HepG2 (cell line): Measurements from ENCODE around the gene GNRH2. TPM values are rescaled to one million over a fixed set of nuclear protein-coding genes. Genes with fewer than 3 reads are reported as not detected.
A peak's percentile ranks its signal among the peaks of the same experiment; 100 is the strongest.

Experiments used
- ATAC-seq: fragments of 200-7000 bp; cut with Tn5 transposase; 3 replicates; pipeline ENCODE4 v1.9.1; 2020; ENCODE audit warnings: mild to moderate bottlenecking, moderate library complexity
- Bru-seq: library from RNA; stranded (reverse); fragments of 400-500 nt; gene quantifications from one replicate; lab custom pipeline; 2021; lab: Mats Ljungman, UMichigan
- BruChase-seq, 2 experiments: library from RNA; stranded (reverse); fragments of 400-500 nt; gene quantifications; one replicate each; lab custom pipeline; 2021; lab: Mats Ljungman, UMichigan
- BruUV-seq: library from RNA; stranded (reverse); fragments of 400-500 nt; replicated peaks from 2 replicates; lab custom pipeline; 2021; lab: Mats Ljungman, UMichigan
- CTCF ChIA-PET: fragments of 300-600 bp; formaldehyde crosslinking; extraction: SDS; loops from one replicate; lab custom pipeline; 2021; ENCODE audit warnings: low total read pairs, inconsistent platforms, low intra/inter-chr PET ratio; lab: Yijun Ruan, JAX
- POLR2A ChIA-PET: fragments of 350-600 bp; sonication (Branson Sonifier 250); formaldehyde crosslinking; loops from one replicate; lab custom pipeline; 2020; ENCODE audit warnings: antibody characterized with exemption, inconsistent platforms; lab: Yijun Ruan, JAX
- DNase-seq: peaks from one replicate; pipeline ENCODE4 v3.0.0-alpha.2; 2015; ENCODE audit warnings: low spot score
- FAIRE-seq: peaks from 3 replicates; lab custom pipeline; 2011; peaks lifted over from hg19 to GRCh38; lab: Jason Lieb, UNC
- H2AFZ ChIP-seq: one replicate; pipeline ENCODE4 v1.6.1; 2011; ENCODE audit warnings: low read length, inconsistent platforms
- H3K27ac ChIP-seq: fragments of 300-600 bp; 3 replicates; pipeline ENCODE4 v1.8.0; 2011; ENCODE audit warnings: mixed run types, mild to moderate bottlenecking, mixed read lengths, low read length, inconsistent platforms; ENCODE audit not compliant: insufficient read depth; ENCODE audit errors: extremely low read length
- H3K27me3 ChIP-seq, 2 experiments: fragments of 200-600 bp in 1 of 2; 2 replicates in 1 of 2; 3 replicates in 1 of 2; pipeline versions ENCODE4 v1.6.0 to v1.8.0; 2011; ENCODE audit warnings: low read length in 2 of 2, mild to moderate bottlenecking in 2 of 2, moderate library complexity in 2 of 2, inconsistent platforms in 1 of 2; ENCODE audit not compliant: insufficient read depth in 2 of 2, control insufficient read depth in 1 of 2
- H3K36me3 ChIP-seq, 2 experiments: fragments of 200-600 bp in 1 of 2; replicated peaks in 1 of 2; 2 replicates in 1 of 2; 3 replicates in 1 of 2; pipeline versions ENCODE4 v1.5.1 to v1.8.0; 2011; ENCODE audit warnings: low read length in 2 of 2, inconsistent platforms in 1 of 2; ENCODE audit not compliant: insufficient read depth in 2 of 2, control insufficient read depth in 1 of 2
- H3K4me1 ChIP-seq: 2 replicates; pipeline ENCODE4 v1.5.1; 2012; ENCODE audit warnings: low read length, inconsistent platforms; ENCODE audit not compliant: insufficient read depth
- H3K4me2 ChIP-seq: 2 replicates; pipeline ENCODE4 v1.6.0; 2011; ENCODE audit warnings: low read depth, low read length, inconsistent platforms
- H3K4me3 ChIP-seq, 3 experiments: fragments of 200-600 bp in 1 of 3; sonication (generic), shearing (Covaris generic) in 1 of 3; replicated peaks in 1 of 3; 2 replicates each; pipeline ENCODE4 v1.5.1; 2011 to 2016; ENCODE audit warnings: low read length in 3 of 3, inconsistent platforms in 2 of 3, low read depth in 2 of 3, mild to moderate bottlenecking in 2 of 3, control low read depth in 1 of 3, mixed read lengths in 1 of 3; ENCODE audit not compliant: insufficient read depth in 1 of 3
- H3K79me2 ChIP-seq: one replicate; pipeline ENCODE4 v1.6.1; 2011; ENCODE audit warnings: low read length, inconsistent platforms; ENCODE audit not compliant: insufficient read depth
- H3K9ac ChIP-seq: 2 replicates; pipeline ENCODE4 v1.6.0; 2011; ENCODE audit warnings: mild to moderate bottlenecking, low read depth, low read length, inconsistent platforms; ENCODE audit not compliant: insufficient read depth
- H3K9me3 ChIP-seq: 2 replicates; pipeline ENCODE4 v1.5.1; 2012; ENCODE audit warnings: mild to moderate bottlenecking, low read length
- H4K20me1 ChIP-seq: 2 replicates; pipeline ENCODE4 v1.6.0; 2011; ENCODE audit warnings: inconsistent platforms, mild to moderate bottlenecking, low read length, moderate library complexity; ENCODE audit not compliant: insufficient read depth
- ZBTB3 ChIP-seq: sonication (generic); formaldehyde crosslinking; IDR thresholded peaks from 2 replicates; pipeline ENCODE4 v1.4.0; 2020; ENCODE audit warnings: low read depth, mild to moderate bottlenecking, moderate library complexity, missing genetic modification reagents, borderline replicate concordance
- ZNF225 ChIP-seq: sonication (generic); formaldehyde crosslinking; IDR thresholded peaks from 2 replicates; pipeline ENCODE4 v1.4.0; 2020; ENCODE audit warnings: mild to moderate bottlenecking, missing genetic modification reagents
- ZNF572 ChIP-seq: sonication (generic); formaldehyde crosslinking; IDR thresholded peaks from 2 replicates; pipeline ENCODE4 v1.5.1; 2020; ENCODE audit warnings: mild to moderate bottlenecking, missing genetic modification reagents
- WGBS: methylation state at CpG from one replicate; pipeline ENCODE4 v1.1.6; 2017; ENCODE audit warnings: low lambda C conversion rate; 5-methylcytosine and 5-hydroxymethylcytosine counted together
- in situ Hi-C: cut with HindIII; loops from 2 replicates; pipeline ENCODE4 v1.10.0; 2017; ENCODE audit warnings: low pct_unique_long_range_greater_than_20kb; ENCODE audit not compliant: extremely low pct_ligation_motif_present
- intact Hi-C: fragments of 100-400 bp; cut with micrococcal nuclease; formaldehyde crosslinking; loops from one replicate; pipeline ENCODE4 v1.10.0; 2022; ENCODE audit not compliant: unreplicated experiment
- long read RNA-seq, 2 experiments: library from RNA in 1 of 2; library from polyadenylated mRNA in 1 of 2; stranded (forward) in 1 of 2; unstranded in 1 of 2; transcript quantifications; one replicate each; pipeline ENCODE4 v2.0.0, GENCODE V29; 2019 to 2022
- polyA minus RNA-seq, 3 experiments: library from RNA; depleted of rRNA, polyadenylated mRNA; stranded (reverse); fragments of >200 nt; gene quantifications; 2 replicates each; pipeline ENCODE4 v1.2.3, GENCODE V29; 2011; ENCODE audit warnings: low replicate concordance in 1 of 3
- polyA plus RNA-seq, 8 experiments: library from polyadenylated mRNA; depleted of rRNA in 3 of 8; stranded (reverse) in 7 of 8; unstranded in 1 of 8; fragments of >200 nt; fragmentation: Illumina TruSeq in 4 of 8; extraction: Trizol in 4 of 8; gene quantifications; 2 replicates each; pipeline versions ENCODE4 v1.2.1 to v1.2.3, GENCODE V29; 2011 to 2016; ENCODE audit warnings: low read depth in 4 of 8, missing spikeins in 1 of 8, mixed read lengths in 1 of 8; ENCODE audit not compliant: insufficient read depth in 1 of 8
- total RNA-seq, 5 experiments: library from RNA; depleted of rRNA; stranded (reverse); fragments of >200 nt; fragmentation: Illumina TruSeq; extraction: Trizol; gene quantifications; 2 replicates each; pipeline ENCODE4 v1.2.3, GENCODE V29; 2016; ENCODE audit warnings: low read depth in 1 of 5

The GNRH2 gene, protein sequence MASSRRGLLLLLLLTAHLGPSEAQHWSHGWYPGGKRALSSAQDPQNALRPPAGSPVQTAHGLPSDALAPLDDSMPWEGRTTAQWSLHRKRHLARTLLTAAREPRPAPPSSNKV
- total RNA-seq (2016; rRNA removed; fragmentation: Illumina TruSeq; extraction: Trizol) (not detected in 2 replicates), polyA plus RNA-seq (2011; rRNA removed) (0.22 and 0.28 TPM in 2 replicates), polyA minus RNA-seq (2011; rRNA and poly(A)+ RNA removed; ENCODE audit: low replicate concordance) (0.21 and 1.1 TPM in 2 replicates), Bru-seq, nascent RNA (percentile 56 among the genes with signal in this experiment), BruChase-seq, experiment 1, labeled RNA remaining after a 6-hour chase (percentile 74 among the genes with signal in this experiment), BruChase-seq, experiment 2, labeled RNA remaining after a 2-hour chase (percentile 63 among the genes with signal in this experiment)
- total RNA-seq (2016; cell fraction: cytosol; rRNA removed; fragmentation: Illumina TruSeq; extraction: Trizol; ENCODE audit: low read depth): not detected in 2 replicates
- total RNA-seq (2016; cell fraction: insoluble cytoplasmic fraction; rRNA removed; fragmentation: Illumina TruSeq; extraction: Trizol): 0.22 TPM in 1 of 2 replicates, not detected in the other
- not detected in 2 replicates for total RNA-seq (2016; cell fraction: membrane; rRNA removed; fragmentation: Illumina TruSeq; extraction: Trizol)
- total RNA-seq (2016; cell fraction: nucleus; rRNA removed; fragmentation: Illumina TruSeq; extraction: Trizol): 0.72 and 1.5 TPM in 2 replicates
- polyA plus RNA-seq (2011; cell fraction: cytosol; rRNA removed): not detected in 2 replicates
- 2.9 and 3.0 TPM in 2 replicates for polyA plus RNA-seq (2011; cell fraction: nucleus; rRNA removed)
- polyA plus RNA-seq (2012): 0.37 TPM in 1 of 2 replicates, not detected in the other
- polyA plus RNA-seq (2016; cell fraction: cytosol; fragmentation: Illumina TruSeq; extraction: Trizol; ENCODE audit: low read depth): not detected in 2 replicates
- polyA plus RNA-seq (2016; cell fraction: insoluble cytoplasmic fraction; fragmentation: Illumina TruSeq; extraction: Trizol; ENCODE audit: low read depth): not detected in 2 replicates
- not detected in 2 replicates for polyA plus RNA-seq (2016; cell fraction: membrane; fragmentation: Illumina TruSeq; extraction: Trizol; ENCODE audit: low read depth)
- polyA plus RNA-seq (2016; cell fraction: nucleus; fragmentation: Illumina TruSeq; extraction: Trizol; ENCODE audit: insufficient read depth, low read depth): 0.96 and 1.2 TPM in 2 replicates
- not detected in 2 replicates for polyA minus RNA-seq (2011; cell fraction: cytosol; rRNA and poly(A)+ RNA removed)
- polyA minus RNA-seq (2011; cell fraction: nucleus; rRNA and poly(A)+ RNA removed): 5.0 and 7.0 TPM in 2 replicates
- long read RNA-seq, experiment 1: 0 reads
- long read RNA-seq, experiment 2: 0 reads

DNA sequence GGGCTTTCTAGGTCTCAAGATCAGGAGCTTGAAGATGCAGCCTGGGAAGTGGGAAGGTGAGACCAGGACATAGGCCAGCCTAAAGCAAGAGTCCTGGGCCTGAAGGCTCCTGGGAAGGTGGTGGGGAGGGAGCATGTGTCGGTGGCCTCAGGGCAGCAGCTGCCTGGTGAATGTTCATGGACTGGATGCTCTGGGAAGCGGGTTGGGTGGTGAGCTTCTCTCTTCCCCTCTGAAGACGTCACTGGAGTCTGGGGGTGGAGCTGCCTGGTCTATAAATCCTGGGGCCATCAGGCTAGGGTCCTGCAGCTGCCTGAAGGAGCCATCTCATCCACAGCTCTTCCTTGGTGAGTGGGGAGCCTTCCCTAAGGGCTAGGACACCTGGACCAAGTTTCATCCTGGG lies at the start of gene GNRH2:
Gene GNRH2 (plus strand): TSS at position 301 of the 400 bp plus-strand sequence. CDS start 793 bp downstream, outside the sequence.
- ChIA-PET POLR2A (no interaction called here), CTCF (no interaction called here)
- Histone ChIP-seq H2AFZ (no peak within 1 kb of the TSS), H3K36me3 (peaks cover 21 to 31% of the 10 kb centered on the region in 2 experiments), H3K4me2 (no peak within 1 kb of the TSS), H3K27me3 (no peaks in the 10 kb centered on the region; a peak in 1 of 5 replicates), H3K9ac (no peak within 1 kb of the TSS), H4K20me1 (no peaks in the 10 kb centered on the region), H3K4me1 (peaks cover 39% of the 10 kb centered on the region), H3K79me2 (peaks cover 18% of the 10 kb centered on the region), H3K27ac (no peak within 1 kb of the TSS), H3K4me3 (no peak within 1 kb of the TSS), H3K9me3 (no peaks in the 10 kb centered on the region)
- WGBS: 87% methylated on average over 3 of the region's 3 CpGs
- DNase-seq (no peak), ATAC-seq (no peak), FAIRE-seq (no peak)
- intact Hi-C loops (loop anchor here (10.0 kb wide), 1 partner anchor 129 kb away; no protein-coding TSS in a partner anchor), in situ Hi-C loops (no loop called here)
- no TSS peak for BruUV-seq
- peak; percentile 15; the same call in 1 of the 2 replicates for TF ChIP-seq ZNF225
- no peak for TF ChIP-seq ZNF572 (CRISPR knock-in tag)
- TF ChIP-seq ZBTB3 (CRISPR knock-in tag): no peak
